NCI-H460 (cell line): ENCODE data around the gene SEPTIN12. TPM values are rescaled to one million over a fixed set of nuclear protein-coding genes. Genes with fewer than 3 reads are reported as not detected.
"Not testable (repeated sequence)": the region's sequence is repeated elsewhere in the genome, so short reads cannot be mapped to it uniquely, and the experiment has no call there.

Experiments
- DNase-seq: peaks from one replicate; pipeline ENCODE4 v3.0.0-alpha.2; 2016; ENCODE audit warnings: low read depth; ENCODE audit errors: extremely low read depth
- total RNA-seq: library from RNA; depleted of rRNA; stranded (reverse); fragments of >200 nt; shearing (Covaris generic); gene quantifications from 2 replicates; pipeline ENCODE4 v1.2.3, GENCODE V29; 2014

Gene SEPTIN12
- total RNA-seq, 1 experiment from 2014 or later = not detected

GRCh38 chr16:4785758-4786433 lies 2.2 kb downstream of the SEPTIN12 start:
- DNase-seq = no peak

GRCh38 chr16:4784444-4784987 lies 3.6 kb downstream of the SEPTIN12 start:
- DNase-seq = not testable (repeated sequence)

GRCh38 chr16:4783951-4784336 lies 4.2 kb downstream of the SEPTIN12 start:
- no peak for DNase-seq

- DNase-seq = no peak
These were observed 4.7 kb downstream of the SEPTIN12 start for GRCh38 chr16:4783251-4783950.

GRCh38 chr16:4780235-4780634 lies 7.9 kb downstream of the SEPTIN12 start:
- DNase-seq = no peak

- DNase-seq = no peak
These were observed 10.1 kb downstream of the SEPTIN12 start for GRCh38 chr16:4778050-4778392.

GRCh38 chr16:4777339-4778049 lies 10.7 kb downstream of the SEPTIN12 start:
- DNase-seq = no peak

GRCh38 chr16:4776141-4776705 lies 11.9 kb downstream of the SEPTIN12 start:
- DNase-seq = no peak

- no peak for DNase-seq
These were observed 13.1 kb downstream of the SEPTIN12 start for GRCh38 chr16:4775005-4775404.

GRCh38 chr16:4772351-4772750 lies 15.8 kb downstream of the SEPTIN12 start:
- no peak for DNase-seq

GRCh38 chr16:4771646-4772045 lies 16.5 kb downstream of the SEPTIN12 start:
- DNase-seq = no peak

GRCh38 chr16:4769306-4769638 lies 18.9 kb downstream of the SEPTIN12 start:
- no peak for DNase-seq

- peak; percentile 96 for DNase-seq
These were observed 19.4 kb downstream of the SEPTIN12 start for GRCh38 chr16:4768549-4769305.

- DNase-seq = peak; percentile 14
These were observed 20.1 kb downstream of the SEPTIN12 start for GRCh38 chr16:4767872-4768548.

GRCh38 chr16:4766875-4767628 lies 21.1 kb downstream of the SEPTIN12 start, which contains the start of gene ZNF500:
TSS of gene ZNF500 (minus strand) at chr16:4767162. CDS start at chr16:4765978, 1,184 bp downstream.
- DNase-seq = peak; percentile 94

GRCh38 chr16:4765511-4766474 lies 22.4 kb downstream of the SEPTIN12 start:
- no peak for DNase-seq

GRCh38 chr16:4763791-4764190 lies 24.4 kb downstream of the SEPTIN12 start:
- no peak for DNase-seq

GRCh38 chr16:4762205-4762604 lies 25.9 kb downstream of the SEPTIN12 start:
- DNase-seq = no peak
